ENCODE data around the gene MKRN2. TPM values are rescaled to one million over a fixed set of nuclear protein-coding genes. Genes with fewer than 3 reads are reported as not detected.

MKRN2 gene
- total and polyA plus RNA-seq, 2 of the 8 experiments (the other 6 are each of a cell fraction or from before 2014, with no cell fraction given): 15.3 to 17.6 TPM

DNA sequence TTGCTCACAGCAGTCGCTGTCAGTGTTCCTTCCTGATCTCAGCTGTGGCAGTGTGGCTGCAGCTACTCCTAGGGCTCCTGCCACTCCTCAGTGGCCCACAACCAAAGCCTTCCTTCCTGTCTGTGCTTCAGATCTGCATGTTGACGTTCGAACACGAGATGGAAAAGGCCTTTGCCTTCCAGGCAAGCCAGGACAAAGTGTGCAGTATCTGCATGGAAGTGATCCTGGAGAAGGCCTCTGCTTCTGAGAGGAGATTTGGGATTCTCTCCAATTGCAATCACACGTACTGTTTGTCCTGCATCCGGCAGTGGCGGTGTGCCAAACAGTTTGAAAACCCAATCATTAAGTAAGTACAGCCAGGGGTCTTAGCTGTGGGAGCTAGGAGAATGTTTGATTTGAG is 17.8 kb downstream of the MKRN2 start (continued):
- TF ChIP-seq BCL11A (IDR thresholded peaks at IDR 0.05; ENCODE audit: low read depth in 2 of 2, low read length in 2 of 2): no peak
- no peak for TF ChIP-seq CHD2 (IDR thresholded peaks at IDR 0.05; ENCODE audit: low read length)
- no peak for TF ChIP-seq TAF1 (IDR thresholded peaks at IDR 0.05; ENCODE audit: low read depth, low read length)
- TF ChIP-seq SUZ12 (IDR thresholded peaks at IDR 0.05; ENCODE audit: low read length): no peak
- no peak for TF ChIP-seq KDM1A (IDR thresholded peaks at IDR 0.05; ENCODE audit: borderline replicate concordance, low read length)
- no peak for TF ChIP-seq ASH2L (IDR thresholded peaks at IDR 0.05; ENCODE audit: low read length)
- no peak for TF ChIP-seq JUND (IDR thresholded peaks at IDR 0.05; ENCODE audit: low read length)
- TF ChIP-seq YY1 (IDR thresholded peaks at IDR 0.05; ENCODE audit: low read depth, low read length): no peak
